Rectal smooth muscle tissue (tissue), 1 donor: Measurements from ENCODE around the gene C10orf90.

Experiments used
- H3K27ac ChIP-seq: one replicate; pipeline ENCODE4 v1.7.0; 2013; ENCODE audit warnings: low read depth, low read length, inconsistent platforms
- H3K27me3 ChIP-seq: one replicate; pipeline ENCODE4 v1.7.0; 2013; ENCODE audit warnings: low read length; ENCODE audit not compliant: control insufficient read depth, insufficient read depth
- H3K36me3 ChIP-seq: one replicate; pipeline ENCODE4 v1.7.0; 2013; ENCODE audit warnings: low read length; ENCODE audit not compliant: control insufficient read depth, insufficient read depth
- H3K4me1 ChIP-seq: one replicate; pipeline ENCODE4 v1.7.0; 2013; ENCODE audit warnings: low read length; ENCODE audit not compliant: control insufficient read depth, insufficient read depth
- H3K4me3 ChIP-seq: one replicate; pipeline ENCODE4 v1.7.0; 2013; ENCODE audit warnings: low read length
- H3K9ac ChIP-seq: one replicate; pipeline ENCODE4 v1.7.0; 2013; ENCODE audit warnings: low read length

Gene C10orf90

GRCh38 chr10:126405239-126405775 lies 265.2 kb downstream of the C10orf90 start:
- H3K4me3 ChIP-seq = no peak overlapping the region

GRCh38 chr10:126402721-126403695 lies 267.5 kb downstream of the C10orf90 start:
- Histone ChIP-seq H3K27ac (no peak overlapping the region), H3K27me3 (no peaks in the 10 kb centered on the region), H3K9ac (no peak overlapping the region), H3K4me3 (no peak overlapping the region), H3K4me1 (no peaks in the 10 kb centered on the region), H3K36me3 (no peaks in the 10 kb centered on the region)

More at GRCh38 chr10:126405239-126405775, 265.2 kb downstream of the C10orf90 start:
- Histone ChIP-seq H3K27me3 (no peaks in the 10 kb centered on the region), H3K4me1 (no peaks in the 10 kb centered on the region), H3K27ac (no peak overlapping the region), H3K9ac (no peak overlapping the region), H3K36me3 (no peaks in the 10 kb centered on the region)

GRCh38 chr10:126400641-126401040 lies 269.9 kb downstream of the C10orf90 start:
- H3K4me1 ChIP-seq = no peaks in the 10 kb centered on the region
- H3K27me3 ChIP-seq = no peaks in the 10 kb centered on the region
- no peak overlapping the region for H3K9ac ChIP-seq
- H3K4me3 ChIP-seq = no peak overlapping the region
- no peak overlapping the region for H3K27ac ChIP-seq
- no peaks in the 10 kb centered on the region for H3K36me3 ChIP-seq

- no peak overlapping the region for H3K4me3 ChIP-seq
- H3K27ac ChIP-seq = no peak overlapping the region
- H3K36me3 ChIP-seq = no peaks in the 10 kb centered on the region
- no peaks in the 10 kb centered on the region for H3K27me3 ChIP-seq
- H3K9ac ChIP-seq = no peak overlapping the region
- no peaks in the 10 kb centered on the region for H3K4me1 ChIP-seq
Observed at GRCh38 chr10:126398924-126399323, 271.6 kb downstream of the C10orf90 start.

GRCh38 chr10:126398383-126398743 lies 272.1 kb downstream of the C10orf90 start:
- Histone ChIP-seq H3K9ac (no peak overlapping the region), H3K27me3 (no peaks in the 10 kb centered on the region), H3K4me3 (no peak overlapping the region), H3K27ac (no peak overlapping the region), H3K4me1 (no peaks in the 10 kb centered on the region), H3K36me3 (no peaks in the 10 kb centered on the region)

GRCh38 chr10:126397640-126398382 lies 272.7 kb downstream of the C10orf90 start:
- Histone ChIP-seq H3K4me1 (no peaks in the 10 kb centered on the region), H3K36me3 (no peaks in the 10 kb centered on the region), H3K9ac (no peak overlapping the region), H3K27me3 (no peaks in the 10 kb centered on the region), H3K27ac (no peak overlapping the region), H3K4me3 (no peak overlapping the region)

GRCh38 chr10:126397156-126397555 lies 273.3 kb downstream of the C10orf90 start:
- H3K36me3 ChIP-seq = no peaks in the 10 kb centered on the region
- H3K27ac ChIP-seq = no peak overlapping the region
- H3K9ac ChIP-seq = no peak overlapping the region
- H3K27me3 ChIP-seq = no peaks in the 10 kb centered on the region
- no peaks in the 10 kb centered on the region for H3K4me1 ChIP-seq
- no peak overlapping the region for H3K4me3 ChIP-seq

GRCh38 chr10:126394948-126395347 lies 275.5 kb downstream of the C10orf90 start:
- no peaks in the 10 kb centered on the region for H3K36me3 ChIP-seq
- H3K4me3 ChIP-seq = no peak overlapping the region
- H3K4me1 ChIP-seq = no peaks in the 10 kb centered on the region
- no peak overlapping the region for H3K9ac ChIP-seq
- H3K27me3 ChIP-seq = no peaks in the 10 kb centered on the region
- H3K27ac ChIP-seq = no peak overlapping the region

- H3K27me3 ChIP-seq = peaks cover 2% of the 10 kb centered on the region
- no peaks in the 10 kb centered on the region for H3K4me1 ChIP-seq
- H3K9ac ChIP-seq = no peak overlapping the region
- H3K27ac ChIP-seq = no peak overlapping the region
- H3K36me3 ChIP-seq = no peaks in the 10 kb centered on the region
- no peak overlapping the region for H3K4me3 ChIP-seq
Observed at GRCh38 chr10:126393076-126393475, 277.4 kb downstream of the C10orf90 start.

GRCh38 chr10:126392469-126392868 lies 278.0 kb downstream of the C10orf90 start:
- Histone ChIP-seq H3K27me3 (peaks cover 2% of the 10 kb centered on the region), H3K27ac (no peak overlapping the region), H3K4me1 (peaks cover under 1% of the 10 kb centered on the region), H3K36me3 (no peaks in the 10 kb centered on the region), H3K9ac (no peak overlapping the region), H3K4me3 (no peak overlapping the region)

- Histone ChIP-seq H3K36me3 (no peaks in the 10 kb centered on the region), H3K4me1 (peaks cover 2% of the 10 kb centered on the region), H3K27ac (no peak overlapping the region), H3K27me3 (peaks cover 2% of the 10 kb centered on the region), H3K4me3 (no peak overlapping the region), H3K9ac (no peak overlapping the region)
Observed at GRCh38 chr10:126392068-126392467, 278.4 kb downstream of the C10orf90 start.

- Histone ChIP-seq H3K27me3 (peaks cover 2% of the 10 kb centered on the region), H3K4me3 (no peak overlapping the region), H3K36me3 (no peaks in the 10 kb centered on the region), H3K9ac (no peak overlapping the region), H3K27ac (no peak overlapping the region), H3K4me1 (peaks cover 2% of the 10 kb centered on the region)
Observed at GRCh38 chr10:126391192-126391885, 279.2 kb downstream of the C10orf90 start.
